ENCODE data around the gene NPLOC4. TPM values are rescaled to one million over a fixed set of nuclear protein-coding genes. Genes with fewer than 3 reads are reported as not detected.

NPLOC4 gene
- total and polyA plus RNA-seq, 2 of the 13 experiments (the other 11 are each of a cell fraction or from before 2014, with no cell fraction given), result 57.0 to 97.0 TPM

- TF ChIP-seq TIGD3 (CRISPR knock-in tag; IDR thresholded peaks at IDR 0.05; ENCODE audit: borderline replicate concordance), result no peak
- no peak for TF ChIP-seq PAWR (CRISPR knock-in tag; IDR thresholded peaks at IDR 0.05; ENCODE audit: borderline replicate concordance)
- TF ChIP-seq SNAPC5 (CRISPR knock-in tag; IDR thresholded peaks at IDR 0.05; ENCODE audit: borderline replicate concordance), result no peak
- TF ChIP-seq GABPB1 (CRISPR knock-in tag; IDR thresholded peaks at IDR 0.05), result peak; percentile 44; the same call in 1 of the 2 replicates
- no peak for TF ChIP-seq ONECUT2 (CRISPR knock-in tag; IDR thresholded peaks at IDR 0.05)
- TF ChIP-seq NFAT5 (CRISPR knock-in tag; IDR thresholded peaks at IDR 0.05), result no peak
- TF ChIP-seq ZNF44 (CRISPR knock-in tag; IDR thresholded peaks at IDR 0.05), result no peak
- TF ChIP-seq ZNF549 (CRISPR knock-in tag; IDR thresholded peaks at IDR 0.05), result no peak
- TF ChIP-seq NFE2L2 (IDR thresholded peaks at IDR 0.05; ENCODE audit: low read length), result no peak
- TF ChIP-seq ZNF570 (CRISPR knock-in tag; IDR thresholded peaks at IDR 0.05; ENCODE audit: borderline replicate concordance), result no peak
- no peak for TF ChIP-seq JUNB (CRISPR knock-in tag; IDR thresholded peaks at IDR 0.05; ENCODE audit: borderline replicate concordance)
- no peak for TF ChIP-seq ZNF224 (CRISPR knock-in tag; IDR thresholded peaks at IDR 0.05)
- no peak for TF ChIP-seq FOXP4 (CRISPR knock-in tag; IDR thresholded peaks at IDR 0.05)
- TF ChIP-seq ZNF83 (CRISPR knock-in tag; IDR thresholded peaks at IDR 0.05; ENCODE audit: borderline replicate concordance), result no peak
- peak; percentile 48; the same call in 1 of the 2 replicates for TF ChIP-seq SMC3 (IDR thresholded peaks at IDR 0.05; ENCODE audit: low read length)
- TF ChIP-seq ZNF513 (CRISPR knock-in tag; conservative IDR thresholded peaks at IDR 0.05), result no peak
- no peak for TF ChIP-seq KAT8 (CRISPR knock-in tag; IDR thresholded peaks at IDR 0.05)
These were observed 99.5 kb downstream of the NPLOC4 start (continued) for GRCh38 chr17:81537343-81537855.

Measured in HepG2 (cell line).